ENCODE data around the gene RYR3.

The RYR3 gene

GRCh38 chr15:33382491-33382890 is 71.7 kb downstream of the RYR3 start:
- no peak for DNase-seq (ENCODE audit: low read depth in 2 of 2)

GRCh38 chr15:33384307-33384706 is 73.5 kb downstream of the RYR3 start:
- DNase-seq (ENCODE audit: low read depth in 2 of 2), result no peak

- DNase-seq (ENCODE audit: low read depth in 2 of 2), result no peak
Measured at GRCh38 chr15:33392453-33392852, 81.7 kb downstream of the RYR3 start.

- DNase-seq (ENCODE audit: low read depth in 2 of 2), result no peak
Measured at GRCh38 chr15:33393546-33393945, 82.8 kb downstream of the RYR3 start.

GRCh38 chr15:33395321-33395720 is 84.6 kb downstream of the RYR3 start:
- DNase-seq (ENCODE audit: low read depth in 2 of 2), result no peak

GRCh38 chr15:33395846-33396245 is 85.1 kb downstream of the RYR3 start:
- DNase-seq (ENCODE audit: low read depth in 2 of 2), result no peak

GRCh38 chr15:33396475-33396874 is 85.7 kb downstream of the RYR3 start:
- DNase-seq (ENCODE audit: low read depth in 2 of 2), result no peak

- DNase-seq (ENCODE audit: low read depth in 2 of 2), result no peak
Measured at GRCh38 chr15:33398555-33398954, 87.8 kb downstream of the RYR3 start.

- no peak for DNase-seq (ENCODE audit: low read depth in 2 of 2)
Measured at GRCh38 chr15:33400941-33401340, 90.2 kb downstream of the RYR3 start.

GRCh38 chr15:33402600-33402999 is 91.8 kb downstream of the RYR3 start:
- no peak for DNase-seq (ENCODE audit: low read depth in 2 of 2)

- no peak for DNase-seq (ENCODE audit: low read depth in 2 of 2)
Measured at GRCh38 chr15:33405096-33405495, 94.3 kb downstream of the RYR3 start.

GRCh38 chr15:33411596-33412540 is 101.1 kb downstream of the RYR3 start:
- DNase-seq (ENCODE audit: low read depth in 2 of 2), result no peak

- DNase-seq (ENCODE audit: low read depth in 2 of 2), result no peak
Measured at GRCh38 chr15:33419701-33420100, 108.9 kb downstream of the RYR3 start.

GRCh38 chr15:33424025-33424424 is 113.3 kb downstream of the RYR3 start:
- DNase-seq (ENCODE audit: low read depth in 2 of 2), result no peak

- no peak for DNase-seq (ENCODE audit: low read depth in 2 of 2)
Measured at GRCh38 chr15:33425142-33425541, 114.4 kb downstream of the RYR3 start.

GRCh38 chr15:33430577-33430976 is 119.8 kb downstream of the RYR3 start:
- DNase-seq (ENCODE audit: low read depth in 2 of 2), result no peak

GRCh38 chr15:33433821-33434220 is 123.1 kb downstream of the RYR3 start:
- DNase-seq (ENCODE audit: low read depth in 2 of 2), result no peak

GRCh38 chr15:33438396-33438795 is 127.6 kb downstream of the RYR3 start:
- DNase-seq (ENCODE audit: low read depth in 2 of 2), result no peak

GRCh38 chr15:33440900-33441299 is 130.1 kb downstream of the RYR3 start:
- no peak for DNase-seq (ENCODE audit: low read depth in 2 of 2)

GRCh38 chr15:33442449-33442848 is 131.7 kb downstream of the RYR3 start:
- DNase-seq (ENCODE audit: low read depth in 2 of 2), result no peak

- DNase-seq (ENCODE audit: low read depth in 2 of 2), result no peak
Measured at GRCh38 chr15:33443708-33444107, 132.9 kb downstream of the RYR3 start.

- DNase-seq (ENCODE audit: low read depth in 2 of 2), result no peak
Measured at GRCh38 chr15:33445984-33446383, 135.2 kb downstream of the RYR3 start.

GRCh38 chr15:33448151-33448550 is 137.4 kb downstream of the RYR3 start:
- DNase-seq (ENCODE audit: low read depth in 2 of 2), result no peak
